ENCODE results near the gene NOLC1. TPM values are rescaled to one million over a fixed set of nuclear protein-coding genes. Genes with fewer than 3 reads are reported as not detected.

The NOLC1 gene
- total and polyA plus RNA-seq, 11 donors, result 10.1 to 67.5 (median 29.0) TPM

- Histone ChIP-seq H3K27me3 (no peaks in the 10 kb centered on the region), H3K4me3 (peak overlapping the region in 10 of 12 donors; percentile 54 to 90 (median 74)), H3K36me3 (peaks cover 3 to 36% (median 35%) of the 10 kb centered on the region in 9 donors), H3K9me3 (no peaks in the 10 kb centered on the region), H3K4me1 (peaks cover 4 to 61% (median 55%) of the 10 kb centered on the region in 12 donors), H3K27ac (peak overlapping the region in 8 of 12 donors; percentile 80 to 99 (median 95))
- 45 to 48% (median 46%) methylated on average over 7 of the region's 7 CpGs for WGBS, 4 donors
- TF ChIP-seq POLR2A (IDR thresholded peaks at IDR 0.05) (no peak), CTCF (IDR thresholded peaks at IDR 0.05) (no peak)
- DNase-seq, result no peak
- intact Hi-C loops (cut with DNase I), result loop anchor here in 1 of 10 donors (5.0 kb wide), 1 partner anchor 41 kb away; no protein-coding TSS in a partner anchor
- ATAC-seq, result no peak
Measured at GRCh38 chr10:102113261-102113955, 38.8 kb upstream of the NOLC1 start.

- H3K27ac ChIP-seq, result peak overlapping the region; percentile 75 to 99 (median 95)
- TF ChIP-seq CTCF (IDR thresholded peaks at IDR 0.05) (no peak), POLR2A (IDR thresholded peaks at IDR 0.05) (no peak)
- H3K9me3 ChIP-seq, result no peaks in the 10 kb centered on the region
- H3K4me3 ChIP-seq, result peak overlapping the region; percentile 54 to 90 (median 73)
- peaks cover 0 to 28% (median 27%) of the 10 kb centered on the region in 9 donors for H3K36me3 ChIP-seq
- DNase-seq (peak in 2 of 5 donors; percentile 48 to 73), ATAC-seq (peak in 2 of 4 donors; percentile 0 to 3)
- intact Hi-C loops (cut with DNase I), result loop anchor here in 1 of 10 donors (5.0 kb wide), 1 partner anchor 42 kb away; no protein-coding TSS in a partner anchor
- H3K27me3 ChIP-seq, result no peaks in the 10 kb centered on the region
- H3K4me1 ChIP-seq, result peaks cover 4 to 69% (median 62%) of the 10 kb centered on the region in 12 donors
- WGBS, 4 donors, result 1 to 4% (median 2%) methylated on average over 6 to 45 of the region's 45 CpGs
Measured at GRCh38 chr10:102113956-102114857, 38.0 kb upstream of the NOLC1 start.

GRCh38 chr10:102114861-102115618 is 37.1 kb upstream of the NOLC1 start:
- peak; percentile 70 to 84 (median 81) for ATAC-seq
- peaks cover 4 to 72% (median 63%) of the 10 kb centered on the region in 12 donors for H3K4me1 ChIP-seq
- TF ChIP-seq POLR2A (IDR thresholded peaks at IDR 0.05) (peak in 1 of 2 donors; percentile 54), CTCF (IDR thresholded peaks at IDR 0.05) (no peak)
- DNase-seq, result peak; percentile 92 to 94 (median 93)
- H3K27me3 ChIP-seq, result no peaks in the 10 kb centered on the region
- H3K27ac ChIP-seq, result peak overlapping the region; percentile 75 to 99 (median 95)
- H3K36me3 ChIP-seq, result peaks cover 0 to 19% (median 18%) of the 10 kb centered on the region in 9 donors
- intact Hi-C loops (cut with DNase I), result loop anchor here in 7 of 10 donors (5.0 kb wide), 2 partner anchors 43 to 48 kb away; partner anchors contain the start of gene HPS6 (in 4 of the 7)
- 0 to 2% (median 1%) methylated on average over 20 to 23 of the region's 23 CpGs for WGBS, 4 donors
- no peaks in the 10 kb centered on the region for H3K9me3 ChIP-seq
- H3K4me3 ChIP-seq, result peak overlapping the region; percentile 54 to 90 (median 73)

Data from heart left ventricle (tissue), 16 donors.